OCI-LY1 (cell line): ENCODE measurements around the gene SP5.
"Not testable (repeated sequence)": the region's sequence is repeated elsewhere in the genome, so short reads cannot be mapped to it uniquely, and the experiment has no call there.

ENCODE experiments used
- EZH2 ChIP-seq: fragments of 200-600 bp; sonication (generic), shearing (Covaris generic); IDR thresholded peaks from 2 replicates; pipeline ENCODE4 v1.8.0; 2017; ENCODE audit warnings: borderline replicate concordance, mixed run types, mild to moderate bottlenecking, antibody characterized with exemption, low read length, moderate library complexity, mixed read lengths
- TF ChIP-seq, protein P1 (sequence below): fragments of 200-600 bp; sonication (generic), shearing (Covaris generic); IDR thresholded peaks from 2 replicates; pipeline ENCODE4 v1.5.1; 2017; ENCODE audit warnings: mild to moderate bottlenecking, antibody characterized with exemption, low read length, moderate library complexity, mixed read lengths

DNA sequence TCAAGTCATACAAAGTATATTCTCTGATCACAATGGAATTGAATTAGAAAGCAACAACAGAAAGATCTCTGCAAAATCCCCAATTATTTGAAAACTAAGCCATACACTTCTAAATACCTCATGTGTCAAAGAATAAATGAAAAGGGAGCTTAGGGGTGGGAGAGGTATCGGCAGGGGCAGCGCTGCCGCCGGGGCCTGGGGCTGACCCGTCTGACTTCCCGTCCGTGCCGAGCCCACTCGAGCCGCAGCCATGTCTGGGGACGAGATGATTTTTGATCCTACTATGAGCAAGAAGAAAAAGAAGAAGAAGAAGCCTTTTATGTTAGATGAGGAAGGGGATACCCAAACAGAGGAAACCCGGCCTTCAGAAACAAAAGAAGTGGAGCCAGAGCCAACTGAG, 36.4 kb downstream of the SP5 start:
- TF ChIP-seq, protein P1, sequence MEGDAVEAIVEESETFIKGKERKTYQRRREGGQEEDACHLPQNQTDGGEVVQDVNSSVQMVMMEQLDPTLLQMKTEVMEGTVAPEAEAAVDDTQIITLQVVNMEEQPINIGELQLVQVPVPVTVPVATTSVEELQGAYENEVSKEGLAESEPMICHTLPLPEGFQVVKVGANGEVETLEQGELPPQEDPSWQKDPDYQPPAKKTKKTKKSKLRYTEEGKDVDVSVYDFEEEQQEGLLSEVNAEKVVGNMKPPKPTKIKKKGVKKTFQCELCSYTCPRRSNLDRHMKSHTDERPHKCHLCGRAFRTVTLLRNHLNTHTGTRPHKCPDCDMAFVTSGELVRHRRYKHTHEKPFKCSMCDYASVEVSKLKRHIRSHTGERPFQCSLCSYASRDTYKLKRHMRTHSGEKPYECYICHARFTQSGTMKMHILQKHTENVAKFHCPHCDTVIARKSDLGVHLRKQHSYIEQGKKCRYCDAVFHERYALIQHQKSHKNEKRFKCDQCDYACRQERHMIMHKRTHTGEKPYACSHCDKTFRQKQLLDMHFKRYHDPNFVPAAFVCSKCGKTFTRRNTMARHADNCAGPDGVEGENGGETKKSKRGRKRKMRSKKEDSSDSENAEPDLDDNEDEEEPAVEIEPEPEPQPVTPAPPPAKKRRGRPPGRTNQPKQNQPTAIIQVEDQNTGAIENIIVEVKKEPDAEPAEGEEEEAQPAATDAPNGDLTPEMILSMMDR, result not testable (repeated sequence)
- not testable (repeated sequence) for TF ChIP-seq EZH2
